Astrocyte of the cerebellum (primary cell): ENCODE measurements around the gene ARRB1.
"Not testable (repeated sequence)": the region's sequence is repeated elsewhere in the genome, so short reads cannot be mapped to it uniquely, and the experiment has no call there.

Source experiments
- DNase-seq: peaks from one replicate; pipeline ENCODE4 v3.0.0-alpha.2; 2011; ENCODE audit warnings: low read depth
- H3K4me3 ChIP-seq: 2 replicates; pipeline ENCODE4 v1.5.1; 2011; ENCODE audit warnings: mild to moderate bottlenecking, low read depth, low read length, moderate library complexity
- in situ Hi-C: cut with HindIII; loops from 2 replicates; pipeline ENCODE4 v1.10.0; 2017; ENCODE audit warnings: low sequenced_read_pairs
- TF ChIP-seq, protein P1 (sequence below): IDR thresholded peaks from 2 replicates; pipeline ENCODE4 v1.5.1; 2012; ENCODE audit warnings: low read length, low read depth, moderate library complexity, mild to moderate bottlenecking; ENCODE audit errors: missing control alignments

The ARRB1 gene

DNA sequence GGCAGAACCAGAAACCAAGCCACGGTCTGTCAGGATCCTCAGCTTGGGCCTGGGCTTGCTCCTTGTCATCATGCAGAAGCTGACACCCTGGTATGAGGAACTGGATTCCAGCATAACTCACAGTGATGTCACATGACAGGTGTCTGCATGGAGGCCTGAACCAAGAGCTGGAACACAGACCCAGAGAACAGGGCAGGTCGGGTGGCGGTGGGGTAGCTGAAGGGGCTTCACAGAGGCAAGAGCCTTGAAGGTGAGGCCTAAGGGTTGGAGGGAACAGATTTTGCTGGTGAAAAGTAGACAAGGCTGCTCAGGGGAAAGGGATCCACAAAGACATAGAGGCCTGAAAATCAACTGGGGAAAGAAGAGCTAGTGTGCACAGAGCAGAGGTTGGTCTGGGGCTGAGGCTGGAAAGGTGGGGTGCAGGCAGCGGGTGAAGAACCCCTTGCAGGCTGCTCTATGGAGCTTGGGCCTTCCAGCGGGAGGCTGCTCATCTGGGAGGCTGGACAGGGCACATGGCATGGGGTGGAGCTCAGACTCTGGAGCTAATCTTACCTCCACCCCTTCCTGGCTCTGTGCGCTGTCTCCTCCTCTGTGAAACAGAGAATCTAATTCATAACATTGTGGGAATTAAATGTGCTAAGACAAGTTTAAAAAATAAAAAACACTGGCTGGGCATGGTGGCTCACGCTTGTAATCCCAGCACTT, 29.4 kb upstream of the ARRB1 start:
- DNase-seq = no peak
- in situ Hi-C loops = no loop called here
- no peak overlapping the region for H3K4me3 ChIP-seq
- TF ChIP-seq, protein P1, sequence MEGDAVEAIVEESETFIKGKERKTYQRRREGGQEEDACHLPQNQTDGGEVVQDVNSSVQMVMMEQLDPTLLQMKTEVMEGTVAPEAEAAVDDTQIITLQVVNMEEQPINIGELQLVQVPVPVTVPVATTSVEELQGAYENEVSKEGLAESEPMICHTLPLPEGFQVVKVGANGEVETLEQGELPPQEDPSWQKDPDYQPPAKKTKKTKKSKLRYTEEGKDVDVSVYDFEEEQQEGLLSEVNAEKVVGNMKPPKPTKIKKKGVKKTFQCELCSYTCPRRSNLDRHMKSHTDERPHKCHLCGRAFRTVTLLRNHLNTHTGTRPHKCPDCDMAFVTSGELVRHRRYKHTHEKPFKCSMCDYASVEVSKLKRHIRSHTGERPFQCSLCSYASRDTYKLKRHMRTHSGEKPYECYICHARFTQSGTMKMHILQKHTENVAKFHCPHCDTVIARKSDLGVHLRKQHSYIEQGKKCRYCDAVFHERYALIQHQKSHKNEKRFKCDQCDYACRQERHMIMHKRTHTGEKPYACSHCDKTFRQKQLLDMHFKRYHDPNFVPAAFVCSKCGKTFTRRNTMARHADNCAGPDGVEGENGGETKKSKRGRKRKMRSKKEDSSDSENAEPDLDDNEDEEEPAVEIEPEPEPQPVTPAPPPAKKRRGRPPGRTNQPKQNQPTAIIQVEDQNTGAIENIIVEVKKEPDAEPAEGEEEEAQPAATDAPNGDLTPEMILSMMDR = no peak

DNA sequence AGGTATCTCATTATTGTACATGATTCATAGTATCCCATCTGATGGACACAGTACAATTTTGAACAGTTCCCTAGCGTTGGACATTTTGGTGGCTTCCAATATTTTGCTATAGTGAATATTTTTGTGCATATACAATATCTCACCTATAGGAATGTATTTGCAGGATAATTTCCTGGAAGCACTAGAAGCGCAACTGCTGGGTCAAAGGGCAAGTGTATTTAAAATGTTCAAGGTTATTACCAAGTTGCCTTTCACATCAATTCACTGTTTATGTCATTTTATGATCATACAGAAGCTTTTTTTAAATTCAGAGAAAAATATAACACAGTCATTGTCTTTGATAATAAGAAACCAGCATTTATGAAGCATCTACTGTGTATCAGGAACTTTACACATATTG, 28.8 kb upstream of the ARRB1 start:
- in situ Hi-C loops = no loop called here
- TF ChIP-seq, protein P1 = no peak
- no peak overlapping the region for H3K4me3 ChIP-seq
- DNase-seq = no peak

DNA sequence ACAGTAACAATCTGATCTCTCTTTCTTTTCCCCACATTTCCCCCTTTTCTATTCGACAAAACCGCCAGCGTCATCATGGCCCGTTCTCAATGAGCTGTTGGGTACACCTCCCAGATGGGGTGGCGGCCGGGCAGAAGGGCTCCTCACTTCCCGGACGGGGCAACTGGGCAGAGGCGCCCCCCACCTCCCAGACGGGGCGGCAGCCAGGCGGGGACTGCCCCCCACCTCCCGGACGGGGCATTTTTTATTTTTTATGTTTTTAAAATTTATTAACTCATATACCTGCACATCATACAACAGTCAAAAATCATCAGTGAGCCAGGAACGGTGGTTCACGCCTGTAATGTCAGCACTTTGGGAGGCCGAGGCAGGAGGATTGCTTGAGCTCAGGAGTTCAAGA, 27.3 kb upstream of the ARRB1 start:
- in situ Hi-C loops, DNase-seq: not testable (repeated sequence)

DNA sequence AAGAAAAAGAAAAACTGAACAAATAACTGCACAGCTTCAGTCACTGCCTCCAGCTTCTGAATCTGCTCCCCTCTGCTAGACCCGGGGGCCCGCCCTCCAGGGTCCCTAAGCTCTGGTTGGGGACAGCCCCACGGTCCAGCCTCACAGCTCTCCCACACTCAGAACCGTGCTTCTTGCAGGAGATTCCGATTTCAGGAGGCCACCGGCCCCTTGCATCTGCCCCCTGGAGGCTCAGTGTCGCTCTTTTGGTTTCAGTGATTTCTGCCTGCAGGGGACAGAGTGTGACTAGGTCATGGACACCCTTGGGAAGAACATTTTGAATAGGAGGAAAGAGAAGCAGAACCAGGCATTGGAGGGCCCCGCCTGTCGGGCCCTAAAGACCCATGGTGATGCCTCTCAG, 24.7 kb upstream of the ARRB1 start:
- no peak overlapping the region for H3K4me3 ChIP-seq
- DNase-seq = no peak
- in situ Hi-C loops = no loop called here
- TF ChIP-seq, protein P1 = no peak

More for the DNA sequence above, 27.3 kb upstream of the ARRB1 start:
- not testable (repeated sequence) for H3K4me3 ChIP-seq

DNA sequence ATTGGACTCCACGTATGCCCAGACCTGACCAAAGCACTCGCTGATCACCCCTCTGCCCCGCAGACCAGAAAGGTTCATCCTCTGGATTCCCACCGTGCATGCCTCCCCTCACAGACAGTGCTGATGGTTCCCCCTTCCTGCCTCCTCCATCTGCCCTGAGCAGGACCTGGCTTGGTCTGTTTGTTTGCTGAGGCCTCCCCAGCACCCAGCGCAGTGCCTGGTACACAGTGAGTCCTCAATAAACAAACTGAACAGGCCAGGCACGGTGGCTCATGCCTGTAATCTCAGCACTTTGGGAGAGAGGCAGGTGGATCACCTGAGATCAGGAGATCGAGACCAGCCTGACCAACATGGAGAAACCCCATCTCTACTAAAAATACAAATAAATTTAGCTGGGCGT, 24.2 kb upstream of the ARRB1 start:
- no peak for DNase-seq
- in situ Hi-C loops = no loop called here
- H3K4me3 ChIP-seq = no peak overlapping the region
- TF ChIP-seq, protein P1 = no peak

DNA sequence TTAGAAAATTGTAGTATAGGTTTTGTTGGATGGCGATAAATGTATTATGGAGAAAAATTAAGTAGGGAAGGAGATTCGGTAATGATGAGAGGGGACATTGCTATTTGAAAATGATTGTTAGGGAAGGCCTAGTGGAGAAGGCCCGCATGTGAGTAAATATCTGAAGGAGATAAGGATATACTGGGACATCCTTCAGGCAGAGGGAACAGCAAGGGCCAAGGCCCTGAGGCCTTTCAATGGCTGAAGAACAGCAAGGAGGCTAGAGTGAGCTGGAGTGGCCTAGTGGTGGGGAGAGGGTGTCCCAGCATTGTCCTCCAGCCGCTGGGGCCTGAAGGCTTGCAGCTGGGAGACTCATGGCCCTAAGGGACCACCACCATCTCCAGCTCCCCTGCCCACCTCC, 23.2 kb upstream of the ARRB1 start:
- no peak overlapping the region for H3K4me3 ChIP-seq
- TF ChIP-seq, protein P1 = no peak
- no peak for DNase-seq
- in situ Hi-C loops = no loop called here

DNA sequence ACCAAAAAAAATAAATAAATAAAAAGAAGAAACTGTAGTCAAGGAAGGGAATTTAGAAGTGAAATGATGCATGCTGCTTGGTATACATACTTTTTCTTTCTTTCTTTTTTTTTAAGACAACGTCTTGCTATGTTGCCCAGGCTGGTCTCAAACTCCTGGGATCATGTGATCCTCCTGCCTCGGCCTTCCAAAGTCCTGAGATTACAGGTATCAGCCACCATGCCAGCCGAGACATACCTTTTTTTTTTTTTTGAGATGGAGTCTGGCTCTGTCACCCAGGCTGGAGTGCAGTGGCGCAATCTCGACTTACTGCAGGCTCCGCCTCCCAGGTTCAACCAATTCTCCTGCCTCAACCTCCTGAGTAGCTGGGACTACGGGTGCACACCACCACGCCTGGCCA, 21.7 kb upstream of the ARRB1 start:
- H3K4me3 ChIP-seq = no peak overlapping the region
- in situ Hi-C loops = no loop called here
- DNase-seq = no peak
- TF ChIP-seq, protein P1 = no peak
